Measurements from ENCODE around the gene C12orf60. TPM values are rescaled to one million over a fixed set of nuclear protein-coding genes. Genes with fewer than 3 reads are reported as not detected.

The C12orf60 gene
- total RNA-seq, 2 donors from 2014 or later: 0.90 to 1.1 TPM

DNA sequence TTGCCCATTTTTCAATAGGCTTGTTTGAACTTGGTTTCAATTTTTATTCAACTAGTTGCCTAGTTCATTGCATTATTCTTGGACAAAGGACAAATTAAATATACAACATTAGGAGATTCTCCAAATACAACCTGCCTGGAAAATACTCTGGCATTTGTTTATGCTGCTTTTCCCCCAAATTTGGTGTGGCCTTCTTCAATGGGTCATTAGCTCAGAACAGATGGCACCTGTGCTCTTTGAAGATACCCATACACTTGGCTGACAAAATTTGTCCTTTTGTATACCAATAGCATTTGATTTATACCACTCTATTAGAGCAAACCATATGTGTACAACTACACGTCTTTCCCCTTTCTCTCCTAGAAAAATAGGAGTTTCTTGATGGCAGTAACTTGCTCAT lies 35.9 kb upstream of the C12orf60 start:
- Histone ChIP-seq H3K9me3 (no peaks in the 10 kb centered on the region), H3K36me3 (no peaks in the 10 kb centered on the region), H3K4me3 (no peak overlapping the region), H3K4me1 (peaks cover 0 to 20% of the 10 kb centered on the region in 2 donors), H3K27ac (no peak overlapping the region), H3K27me3 (no peaks in the 10 kb centered on the region)
- TF ChIP-seq, protein P1, sequence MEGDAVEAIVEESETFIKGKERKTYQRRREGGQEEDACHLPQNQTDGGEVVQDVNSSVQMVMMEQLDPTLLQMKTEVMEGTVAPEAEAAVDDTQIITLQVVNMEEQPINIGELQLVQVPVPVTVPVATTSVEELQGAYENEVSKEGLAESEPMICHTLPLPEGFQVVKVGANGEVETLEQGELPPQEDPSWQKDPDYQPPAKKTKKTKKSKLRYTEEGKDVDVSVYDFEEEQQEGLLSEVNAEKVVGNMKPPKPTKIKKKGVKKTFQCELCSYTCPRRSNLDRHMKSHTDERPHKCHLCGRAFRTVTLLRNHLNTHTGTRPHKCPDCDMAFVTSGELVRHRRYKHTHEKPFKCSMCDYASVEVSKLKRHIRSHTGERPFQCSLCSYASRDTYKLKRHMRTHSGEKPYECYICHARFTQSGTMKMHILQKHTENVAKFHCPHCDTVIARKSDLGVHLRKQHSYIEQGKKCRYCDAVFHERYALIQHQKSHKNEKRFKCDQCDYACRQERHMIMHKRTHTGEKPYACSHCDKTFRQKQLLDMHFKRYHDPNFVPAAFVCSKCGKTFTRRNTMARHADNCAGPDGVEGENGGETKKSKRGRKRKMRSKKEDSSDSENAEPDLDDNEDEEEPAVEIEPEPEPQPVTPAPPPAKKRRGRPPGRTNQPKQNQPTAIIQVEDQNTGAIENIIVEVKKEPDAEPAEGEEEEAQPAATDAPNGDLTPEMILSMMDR (IDR thresholded peaks at IDR 0.05): no peak
- no peak for DNase-seq (ENCODE audit: low spot score)

DNA sequence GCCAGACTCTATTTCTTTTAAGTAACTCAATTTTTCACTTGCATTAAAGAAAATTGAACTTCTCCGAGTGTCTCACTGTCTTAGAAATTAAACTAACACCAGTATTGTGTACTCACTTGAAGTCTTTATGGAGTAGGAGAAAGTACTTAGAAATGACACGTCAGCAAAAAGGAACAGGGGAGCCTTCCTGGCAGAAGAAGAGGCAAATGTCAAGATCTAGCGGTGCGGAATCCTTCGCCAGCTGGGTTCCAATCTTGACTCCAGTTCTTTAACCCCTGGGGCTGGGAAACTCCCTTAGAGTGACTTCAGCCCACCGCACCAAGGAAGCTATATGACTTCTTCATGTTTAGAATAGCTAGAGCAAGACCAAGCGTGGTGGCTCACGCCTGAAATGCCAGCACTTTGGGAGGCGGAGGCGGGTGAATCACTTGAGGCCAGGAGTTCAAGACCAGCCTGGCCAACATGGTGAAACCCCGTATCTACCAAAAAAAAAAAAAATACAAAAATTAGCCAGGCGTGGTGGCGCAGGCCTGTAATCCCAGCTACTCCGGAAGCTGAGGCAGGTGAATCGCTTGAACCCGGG lies 34.6 kb upstream of the C12orf60 start:
- TF ChIP-seq, protein P1 (IDR thresholded peaks at IDR 0.05): no peak
- no peak for DNase-seq (ENCODE audit: low spot score)
- peaks cover 0 to 23% of the 10 kb centered on the region in 2 donors for H3K4me1 ChIP-seq
- no peaks in the 10 kb centered on the region for H3K9me3 ChIP-seq
- H3K36me3 ChIP-seq: no peaks in the 10 kb centered on the region
- peak overlapping the region; percentile 83 to 87 for H3K4me3 ChIP-seq
- no peaks in the 10 kb centered on the region for H3K27me3 ChIP-seq
- H3K27ac ChIP-seq: peak overlapping the region; percentile 95 to 96

DNA sequence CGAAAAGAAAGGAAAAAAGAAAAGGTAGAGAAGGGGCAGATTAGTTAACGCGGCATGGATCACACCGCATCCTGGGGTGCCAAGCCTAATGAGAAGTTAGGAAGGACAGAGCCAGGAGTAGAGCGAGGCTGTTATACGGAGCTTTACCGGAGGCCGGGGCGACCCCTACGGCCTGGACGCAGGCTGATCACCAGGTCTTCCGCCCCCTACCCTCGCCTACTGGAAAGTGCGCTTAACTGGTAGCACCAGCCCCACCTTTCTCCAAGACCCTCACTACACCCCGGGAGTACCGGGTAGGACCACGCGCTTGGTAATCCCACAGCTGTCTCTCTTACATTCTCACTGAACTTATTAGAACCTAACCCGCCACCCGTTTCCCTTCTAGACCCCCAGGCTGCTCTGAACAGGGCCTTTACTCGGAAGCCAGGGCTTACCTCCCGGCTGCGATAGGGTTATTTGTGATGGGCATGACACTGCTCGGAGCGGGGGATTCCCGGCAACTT lies 34.0 kb upstream of the C12orf60 start:
- no peaks in the 10 kb centered on the region for H3K27me3 ChIP-seq
- no peak for DNase-seq (ENCODE audit: low spot score)
- H3K9me3 ChIP-seq: no peaks in the 10 kb centered on the region
- TF ChIP-seq, protein P1 (IDR thresholded peaks at IDR 0.05): no peak
- H3K36me3 ChIP-seq: no peaks in the 10 kb centered on the region
- H3K4me1 ChIP-seq: peaks cover 0 to 23% of the 10 kb centered on the region in 2 donors
- H3K27ac ChIP-seq: peak overlapping the region; percentile 95 to 96
- H3K4me3 ChIP-seq: peak overlapping the region; percentile 83 to 87

DNA sequence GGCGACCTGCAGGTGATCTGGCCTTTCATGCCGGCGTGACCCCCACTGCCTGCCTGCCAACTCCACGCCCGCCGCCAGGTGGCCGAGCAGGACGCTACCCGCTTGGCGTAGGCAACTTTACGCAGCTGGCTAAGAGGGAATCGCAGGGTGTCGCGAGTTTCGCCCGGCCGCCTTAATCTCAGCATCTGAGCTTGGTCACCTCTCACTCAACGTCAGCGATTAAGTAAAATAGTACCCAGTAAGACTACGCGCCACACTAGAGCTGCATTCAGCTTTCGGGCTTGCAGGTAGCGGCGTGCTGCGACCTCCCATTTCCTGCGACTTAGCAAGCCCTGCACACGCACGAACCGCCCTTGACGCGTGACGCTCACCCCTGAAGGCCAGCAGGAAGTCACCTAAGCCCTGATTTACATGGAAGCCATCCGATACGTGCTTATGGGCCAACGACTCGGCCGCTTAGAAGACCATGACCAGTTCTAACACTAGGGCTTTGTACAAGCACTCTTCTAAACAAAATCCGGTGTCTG lies 33.4 kb upstream of the C12orf60 start:
- no peaks in the 10 kb centered on the region for H3K36me3 ChIP-seq
- DNase-seq (ENCODE audit: low spot score): peak; percentile 85
- H3K27ac ChIP-seq: peak overlapping the region; percentile 95 to 96
- no peaks in the 10 kb centered on the region for H3K9me3 ChIP-seq
- peaks cover 0 to 23% of the 10 kb centered on the region in 2 donors for H3K4me1 ChIP-seq
- TF ChIP-seq, protein P1 (IDR thresholded peaks at IDR 0.05): peak; percentile 73 to 84
- peak overlapping the region; percentile 83 to 87 for H3K4me3 ChIP-seq
- H3K27me3 ChIP-seq: no peaks in the 10 kb centered on the region

DNA sequence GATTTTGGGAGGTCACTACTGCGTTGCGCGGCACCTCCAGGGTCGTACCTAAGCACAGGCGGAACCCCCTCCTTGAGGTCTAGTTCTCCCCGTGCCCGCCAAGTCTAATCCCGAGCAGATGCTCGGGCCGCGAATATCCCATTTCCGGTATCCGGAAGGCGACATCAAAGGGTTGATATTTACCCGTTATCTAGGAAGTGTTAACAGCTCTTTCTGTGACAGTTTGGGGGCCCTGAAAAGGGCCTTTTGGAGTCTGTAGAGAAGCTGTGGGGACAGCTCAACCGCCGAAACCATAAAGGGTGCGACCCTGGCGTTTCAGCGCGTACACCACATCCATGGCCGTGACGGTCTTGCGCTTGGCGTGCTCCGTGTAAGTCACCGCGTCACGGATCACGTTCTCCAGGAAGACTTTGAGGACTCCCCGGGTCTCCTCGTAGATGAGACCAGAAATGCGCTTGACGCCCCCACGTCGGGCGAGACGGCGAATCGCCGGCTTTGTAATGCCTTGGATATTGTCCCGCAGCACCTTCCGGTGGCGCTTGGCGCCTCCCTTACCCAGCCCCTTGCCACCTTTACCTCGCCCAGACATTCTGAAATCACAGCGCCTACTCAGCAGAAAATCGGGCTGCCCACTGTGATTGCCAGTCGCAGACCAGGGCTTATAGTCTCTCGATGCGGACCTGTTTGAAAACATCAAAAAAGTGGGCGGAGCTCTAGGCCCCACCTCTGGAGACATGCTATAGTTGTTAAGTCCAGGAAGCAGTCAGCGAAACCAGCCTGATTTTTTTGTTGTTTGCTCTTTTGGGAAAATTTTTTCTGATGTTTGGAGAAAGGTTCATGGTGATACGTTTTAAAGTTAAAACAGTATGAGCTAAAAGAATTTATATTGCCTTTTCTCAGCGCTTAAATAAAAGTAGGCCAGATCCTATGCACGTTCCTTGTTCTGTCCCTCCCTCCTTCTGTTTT lies 32.7 kb upstream of the C12orf60 start:
- H3K27me3 ChIP-seq: no peaks in the 10 kb centered on the region
- peaks cover 0 to 28% of the 10 kb centered on the region in 2 donors for H3K4me1 ChIP-seq
- H3K4me3 ChIP-seq: peak overlapping the region; percentile 83 to 87
- H3K27ac ChIP-seq: peak overlapping the region; percentile 95 to 96
- no peaks in the 10 kb centered on the region for H3K9me3 ChIP-seq
- H3K36me3 ChIP-seq: no peaks in the 10 kb centered on the region
- DNase-seq (ENCODE audit: low spot score): peak; percentile 98
- TF ChIP-seq, protein P1 (IDR thresholded peaks at IDR 0.05): no peak

Data from right atrium auricular region (tissue), 2 donors.